Neural progenitor cell (in vitro differentiated cells): ENCODE measurements around the gene KRTAP27-1. TPM values are rescaled to one million over a fixed set of nuclear protein-coding genes. Genes with fewer than 3 reads are reported as not detected.

Source experiments
- DNase-seq: peaks from one replicate; pipeline ENCODE4 v3.0.0-alpha.2; 2016; ENCODE audit warnings: low spot score
- H2AFZ ChIP-seq: fragments of 200-600 bp; sonication (generic); replicated peaks from 2 replicates; pipeline ENCODE4 v1.6.1; 2016; ENCODE audit warnings: antibody characterized with exemption
- H3F3A ChIP-seq: fragments of 200-600 bp; sonication (generic); 2 replicates; pipeline ENCODE4 v1.6.1; 2016; ENCODE audit warnings: antibody characterized with exemption, low read depth
- H3K27ac ChIP-seq: fragments of 200-600 bp; sonication (generic); 2 replicates; pipeline ENCODE4 v1.5.1; 2016; ENCODE audit warnings: mild to moderate bottlenecking
- H3K27me3 ChIP-seq: fragments of 200-600 bp; sonication (generic); 2 replicates; pipeline ENCODE4 v1.6.1; 2016; ENCODE audit warnings: mild to moderate bottlenecking, moderate library complexity
- H3K36me3 ChIP-seq: fragments of 200-600 bp; sonication (generic); 2 replicates; pipeline ENCODE4 v1.5.1; 2016
- H3K4me1 ChIP-seq: fragments of 200-600 bp; sonication (generic); 2 replicates; pipeline ENCODE4 v1.6.1; 2016; ENCODE audit warnings: mixed run types
- H3K4me2 ChIP-seq: fragments of 200-600 bp; sonication (generic); 2 replicates; pipeline ENCODE4 v1.6.1; 2016
- H3K4me3 ChIP-seq: fragments of 200-600 bp; sonication (generic); 2 replicates; pipeline ENCODE4 v1.5.1; 2016
- H3K79me2 ChIP-seq: fragments of 200-600 bp; sonication (generic); 2 replicates; pipeline ENCODE4 v1.6.1; 2016; ENCODE audit warnings: low read depth
- H3K9ac ChIP-seq: fragments of 200-600 bp; sonication (generic); 2 replicates; pipeline ENCODE4 v1.6.1; 2016
- H3K9me3 ChIP-seq: fragments of 200-600 bp; sonication (generic); 2 replicates; pipeline ENCODE4 v1.5.1; 2016; ENCODE audit warnings: low read depth
- H4K20me1 ChIP-seq: fragments of 200-600 bp; sonication (generic); 2 replicates; pipeline ENCODE4 v1.6.1; 2016; ENCODE audit warnings: low read depth
- H3K27ac Mint-ChIP-seq: 3 replicates; pipeline ENCODE4 v1.8.0; 2021; ENCODE audit warnings: mixed read lengths
- H3K27me3 Mint-ChIP-seq: 2 replicates; pipeline ENCODE4 v1.8.0; 2022; ENCODE audit warnings: low read depth, mild to moderate bottlenecking, inconsistent platforms, moderate library complexity, mixed read lengths; ENCODE audit not compliant: insufficient read depth
- H3K36me3 Mint-ChIP-seq: 3 replicates; pipeline ENCODE4 v1.8.0; 2021; ENCODE audit warnings: mixed read lengths
- H3K4me1 Mint-ChIP-seq: 3 replicates; pipeline ENCODE4 v1.8.0; 2021; ENCODE audit warnings: mixed read lengths
- H3K4me3 Mint-ChIP-seq: 3 replicates; pipeline ENCODE4 v1.8.0; 2021; ENCODE audit warnings: mild to moderate bottlenecking, moderate library complexity, mixed read lengths
- H3K9me3 Mint-ChIP-seq: 3 replicates; pipeline ENCODE4 v1.8.0; 2020; ENCODE audit warnings: mixed read lengths
- CTCF ChIP-seq: fragments of 200-600 bp; sonication (generic); IDR thresholded peaks from 2 replicates; pipeline ENCODE4 v1.5.1; 2017; ENCODE audit warnings: antibody characterized with exemption, mild to moderate bottlenecking
- EZH2 ChIP-seq: fragments of 200-600 bp; sonication (generic); IDR thresholded peaks from 2 replicates; pipeline ENCODE4 v1.6.1; 2017; ENCODE audit warnings: antibody characterized with exemption, mild to moderate bottlenecking, moderate library complexity
- EZH2phosphoT487 ChIP-seq: fragments of 200-600 bp; sonication (generic); IDR thresholded peaks from 2 replicates; pipeline ENCODE4 v1.6.1; 2017; ENCODE audit warnings: antibody characterized with exemption
- total RNA-seq: library from RNA; depleted of rRNA; stranded (reverse); fragments of >200 nt; gene quantifications from 2 replicates; pipeline ENCODE4 v1.2.3, GENCODE V29; 2015; ENCODE audit warnings: low replicate concordance

KRTAP27-1 gene
- total RNA-seq, 1 donor from 2014 or later: not detected

- Mint-ChIP-seq H3K4me1 (no peaks in the 10 kb centered on the region), H3K27me3 (peaks cover 2% of the 10 kb centered on the region), H3K4me3 (no peak overlapping the region), H3K9me3 (peaks cover 8% of the 10 kb centered on the region), H3K36me3 (no peaks in the 10 kb centered on the region), H3K27ac (no peak overlapping the region)
- H2AFZ ChIP-seq: no peak overlapping the region
- no peaks in the 10 kb centered on the region for H4K20me1 ChIP-seq
- DNase-seq: no peak
- no peaks in the 10 kb centered on the region for H3K9me3 ChIP-seq
- no peaks in the 10 kb centered on the region for H3K4me1 ChIP-seq
- H3K27ac ChIP-seq: no peak overlapping the region
- no peak overlapping the region for H3K9ac ChIP-seq
- H3K4me3 ChIP-seq: no peak overlapping the region
- H3K79me2 ChIP-seq: no peaks in the 10 kb centered on the region
- no peaks in the 10 kb centered on the region for H3F3A ChIP-seq
- TF ChIP-seq EZH2phosphoT487 (no peak), CTCF (no peak), EZH2 (no peak)
- no peak overlapping the region for H3K4me2 ChIP-seq
- H3K36me3 ChIP-seq: no peaks in the 10 kb centered on the region
- no peaks in the 10 kb centered on the region for H3K27me3 ChIP-seq
These were observed 8.2 kb downstream of the KRTAP27-1 start for GRCh38 chr21:30329203-30329875.

GRCh38 chr21:30326390-30326789 lies 11.1 kb downstream of the KRTAP27-1 start:
- Mint-ChIP-seq H3K4me1 (no peaks in the 10 kb centered on the region), H3K27ac (no peak overlapping the region), H3K4me3 (no peak overlapping the region), H3K36me3 (no peaks in the 10 kb centered on the region), H3K27me3 (peaks cover 3% of the 10 kb centered on the region), H3K9me3 (peaks cover 8% of the 10 kb centered on the region)
- no peak overlapping the region for H3K9ac ChIP-seq
- H3K4me2 ChIP-seq: no peak overlapping the region
- no peaks in the 10 kb centered on the region for H3K9me3 ChIP-seq
- no peaks in the 10 kb centered on the region for H3K36me3 ChIP-seq
- no peak overlapping the region for H3K4me3 ChIP-seq
- no peak for DNase-seq
- H3K27ac ChIP-seq: no peak overlapping the region
- no peaks in the 10 kb centered on the region for H3K4me1 ChIP-seq
- TF ChIP-seq EZH2phosphoT487 (no peak), CTCF (no peak), EZH2 (no peak)
- no peaks in the 10 kb centered on the region for H3K79me2 ChIP-seq
- no peak overlapping the region for H2AFZ ChIP-seq
- H4K20me1 ChIP-seq: no peaks in the 10 kb centered on the region
- H3F3A ChIP-seq: no peaks in the 10 kb centered on the region
- no peaks in the 10 kb centered on the region for H3K27me3 ChIP-seq

- Histone ChIP-seq H3K9ac (no peak within 1 kb of the TSS), H3K9me3 (no peaks in the 10 kb centered on the region), H3K4me2 (no peak within 1 kb of the TSS), H3K79me2 (no peaks in the 10 kb centered on the region), H3K27me3 (no peaks in the 10 kb centered on the region), H2AFZ (no peak within 1 kb of the TSS), H3K27ac (no peak within 1 kb of the TSS), H3K4me1 (no peaks in the 10 kb centered on the region), H4K20me1 (no peaks in the 10 kb centered on the region), H3K36me3 (no peaks in the 10 kb centered on the region), H3F3A (no peaks in the 10 kb centered on the region), H3K4me3 (no peak within 1 kb of the TSS)
- Mint-ChIP-seq H3K36me3 (no peaks in the 10 kb centered on the region), H3K27me3 (peaks cover 3% of the 10 kb centered on the region), H3K4me3 (no peak within 1 kb of the TSS), H3K27ac (no peak within 1 kb of the TSS), H3K9me3 (no peaks in the 10 kb centered on the region), H3K4me1 (no peaks in the 10 kb centered on the region)
- no peak for DNase-seq
- TF ChIP-seq CTCF (no peak), EZH2 (no peak), EZH2phosphoT487 (no peak)
These were observed 17.3 kb downstream of the KRTAP27-1 start, which contains the start of gene KRTAP26-1 for GRCh38 chr21:30320215-30320614. KRTAP26-1 (minus strand) TSS chr21:30320315; CDS start chr21:30320035, 280 bp downstream.
